Measurements from ENCODE around the gene SH2D3C.

DNA sequence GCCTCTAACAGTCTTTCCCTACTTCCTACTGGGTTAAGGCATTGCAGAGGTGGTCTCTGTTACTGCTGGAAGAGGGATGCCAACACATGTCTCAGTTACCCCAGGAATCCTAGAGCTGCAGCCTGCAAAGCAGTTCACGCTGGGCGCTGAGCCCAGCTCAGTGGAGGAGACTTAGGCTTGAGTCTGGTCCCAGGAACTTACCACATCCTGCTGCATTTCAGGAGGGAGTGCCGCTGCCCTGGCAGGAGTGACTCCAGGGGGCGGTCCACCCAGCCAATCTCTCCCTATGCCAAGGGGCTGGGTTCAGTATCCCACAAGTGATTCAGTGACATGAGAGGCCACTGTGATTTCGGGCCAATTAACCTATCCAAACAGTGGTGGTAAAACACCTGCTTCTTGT, 55.0 kb downstream of the SH2D3C start:
- no peak for TF ChIP-seq CTCF (conservative IDR thresholded peaks at IDR 0.05)
- no peak for TF ChIP-seq EZH2 (IDR thresholded peaks at IDR 0.05; ENCODE audit: low read depth)
